Coronary artery (tissue), 2 donors: ENCODE data around the gene GOLGA2.

ENCODE experiments used
- DNase-seq: peaks from one replicate; pipeline ENCODE4 v3.0.0-alpha.2; 2017; ENCODE audit warnings: low spot score
- H3K27ac ChIP-seq, 2 donors: fragments of 200-600 bp; sonication (generic); one replicate each; pipeline ENCODE4 v1.5.1; 2016 to 2019
- H3K4me3 ChIP-seq: fragments of 200-600 bp; sonication (generic); 2 replicates; pipeline ENCODE4 v1.5.1; 2016; ENCODE audit warnings: mild to moderate bottlenecking, moderate library complexity
- CTCF ChIP-seq: fragments of 200-600 bp; sonication (generic); IDR thresholded peaks from one replicate; pipeline ENCODE4 v1.5.1; 2019; ENCODE audit warnings: antibody characterized with exemption

The GOLGA2 gene

DNA sequence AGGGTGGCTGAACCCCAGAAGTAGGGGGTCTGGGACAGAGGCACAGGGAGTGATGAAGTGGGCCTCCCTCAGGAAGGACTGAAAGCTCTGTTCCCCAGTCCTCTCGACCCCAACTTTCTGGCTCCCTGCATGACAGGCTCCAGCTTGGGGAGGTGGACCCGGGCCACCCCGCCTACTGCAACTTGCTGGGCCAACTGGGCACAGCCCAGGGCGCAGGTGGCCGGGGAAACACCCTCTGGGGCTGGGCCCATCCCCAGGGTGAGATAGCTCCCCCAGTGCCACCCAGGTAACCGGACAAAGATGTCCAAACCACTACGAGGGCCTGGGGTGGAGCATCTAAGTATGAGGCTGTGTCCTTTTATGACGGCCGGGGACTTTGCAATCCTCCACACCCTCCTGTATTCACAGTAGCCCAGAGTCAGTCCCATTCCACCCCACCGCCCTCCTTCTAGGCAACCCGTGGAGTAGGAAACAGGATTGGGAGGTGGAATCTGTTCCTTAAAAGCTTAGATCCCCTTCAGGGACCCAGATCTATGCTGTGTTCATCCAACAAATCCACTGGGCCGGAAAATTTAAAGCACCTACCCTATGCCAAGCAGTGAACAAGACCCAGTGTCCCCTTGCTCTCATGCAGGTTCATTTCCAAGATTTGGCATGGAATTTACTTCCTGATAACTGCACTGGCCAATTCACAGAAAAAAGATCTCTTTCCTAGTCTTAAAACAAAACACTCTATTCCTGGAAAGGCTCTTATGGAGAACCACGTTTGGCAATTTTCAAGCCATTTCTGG, 52.7 kb downstream of the GOLGA2 start:
- no peak for TF ChIP-seq CTCF
- Histone ChIP-seq H3K27ac (no peak overlapping the region), H3K4me3 (no peak overlapping the region)
- no peak for DNase-seq

DNA sequence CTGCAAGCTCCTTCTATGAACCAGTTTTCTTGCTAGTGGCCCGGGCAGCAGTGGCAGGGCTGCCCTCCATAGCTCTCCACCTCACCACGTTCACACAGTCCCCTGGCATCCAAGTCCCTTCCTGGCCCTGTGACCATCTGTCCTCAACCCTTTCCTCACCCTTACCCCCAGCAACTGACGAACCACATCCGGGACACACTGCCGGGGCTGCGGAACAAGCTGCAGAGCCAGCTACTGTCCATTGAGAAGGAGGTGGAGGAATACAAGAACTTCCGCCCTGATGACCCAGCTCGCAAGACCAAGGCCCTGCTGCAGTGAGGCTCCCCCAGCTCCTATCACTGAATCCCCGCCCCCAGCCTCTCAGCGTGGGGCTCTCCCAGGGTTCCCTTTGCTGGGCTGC, 53.8 kb downstream of the GOLGA2 start:
- Histone ChIP-seq H3K27ac (no peak overlapping the region), H3K4me3 (no peak overlapping the region)
- no peak for TF ChIP-seq CTCF
- no peak for DNase-seq

DNA sequence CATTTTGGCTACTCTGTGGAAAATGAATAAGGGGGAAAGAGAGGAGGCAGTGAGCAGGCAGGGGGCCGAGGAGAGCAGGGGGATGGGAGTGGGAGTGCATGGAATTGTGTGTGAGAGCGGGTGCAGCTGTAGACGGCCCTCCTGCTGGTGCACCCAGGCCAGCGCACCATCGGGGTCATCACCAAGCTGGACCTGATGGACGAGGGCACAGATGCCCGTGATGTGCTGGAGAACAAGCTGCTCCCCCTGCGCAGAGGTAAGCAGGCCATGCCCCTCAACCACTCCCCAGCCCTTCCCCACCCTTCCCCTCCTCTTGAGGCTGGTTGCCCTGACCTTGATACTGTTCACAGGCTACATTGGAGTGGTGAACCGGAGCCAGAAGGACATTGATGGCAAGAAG, 56.0 kb downstream of the GOLGA2 start:
- DNase-seq = no peak
- no peak overlapping the region for H3K27ac ChIP-seq

GRCh38 chr9:128218518-128219389, 57.1 kb downstream of the GOLGA2 start:
- no peak for TF ChIP-seq CTCF
- Histone ChIP-seq H3K4me3 (peak overlapping the region; percentile 69), H3K27ac (peak overlapping the region in 1 of 2 donors; percentile 41)
- peak; percentile 93 for DNase-seq

More for the DNA sequence above, 56.0 kb downstream of the GOLGA2 start:
- no peak overlapping the region for H3K4me3 ChIP-seq
- TF ChIP-seq CTCF = no peak

DNA sequence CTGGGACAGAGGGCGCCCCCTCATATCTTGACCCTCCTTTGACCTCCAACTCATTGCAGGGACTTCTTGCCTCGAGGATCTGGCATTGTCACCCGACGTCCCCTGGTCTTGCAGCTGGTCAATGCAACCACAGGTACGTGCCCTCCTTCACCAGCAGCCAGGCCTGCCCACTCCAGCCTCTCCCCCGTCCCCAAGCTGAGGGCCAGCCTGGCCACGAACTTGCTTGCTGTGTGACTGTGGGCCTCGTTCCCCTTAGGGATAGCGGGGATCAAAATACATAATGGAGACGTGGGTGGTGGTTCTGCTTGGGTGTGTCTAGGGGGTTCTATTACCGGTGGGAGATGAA, 57.7 kb downstream of the GOLGA2 start:
- DNase-seq = no peak
- peak overlapping the region; percentile 69 for H3K4me3 ChIP-seq

GRCh38 chr9:128216781-128217553, 58.8 kb downstream of the GOLGA2 start:
- TF ChIP-seq CTCF = no peak
- peak overlapping the region in 1 of 2 donors; percentile 77 for H3K27ac ChIP-seq
- DNase-seq = no peak
- no peak overlapping the region for H3K4me3 ChIP-seq

More for the DNA sequence above, 57.7 kb downstream of the GOLGA2 start:
- H3K27ac ChIP-seq = peak overlapping the region in 1 of 2 donors; percentile 41
- TF ChIP-seq CTCF = no peak
